ENCODE data around the gene RASIP1. TPM values are rescaled to one million over a fixed set of nuclear protein-coding genes. Genes with fewer than 3 reads are reported as not detected.

The RASIP1 gene
- total RNA-seq, 1 donor from 2014 or later, result 31.2 TPM

GRCh38 chr19:48749571-48750198 lies 9.3 kb upstream of the RASIP1 start:
- Histone ChIP-seq H3K4me3 (no peak overlapping the region), H3K9me3 (no peaks in the 10 kb centered on the region), H3K36me3 (no peaks in the 10 kb centered on the region), H3K27ac (no peak overlapping the region), H3K27me3 (no peaks in the 10 kb centered on the region), H3K4me1 (peaks cover 26% of the 10 kb centered on the region)
- intact Hi-C loops (cut with DNase I), result no loop called here
- no peak for DNase-seq (ENCODE audit: extremely low spot score in 2 of 2)
- TF ChIP-seq POLR2A (IDR thresholded peaks at IDR 0.05) (no peak), POLR2AphosphoS5 (IDR thresholded peaks at IDR 0.05; ENCODE audit: insufficient read depth in 1 of 2, low read depth in 1 of 2) (no peak), CTCF (IDR thresholded peaks at IDR 0.05) (no peak)

- peak within 1 kb of the TSS; percentile 72 for H3K27ac ChIP-seq
- H3K4me1 ChIP-seq, result peaks cover 9% of the 10 kb centered on the region
- no peaks in the 10 kb centered on the region for H3K9me3 ChIP-seq
- no peaks in the 10 kb centered on the region for H3K27me3 ChIP-seq
- TF ChIP-seq POLR2AphosphoS5 (IDR thresholded peaks at IDR 0.05; ENCODE audit: insufficient read depth in 1 of 2, low read depth in 1 of 2) (peak in 1 of 2 donors; percentile 68), CTCF (IDR thresholded peaks at IDR 0.05) (no peak), POLR2A (IDR thresholded peaks at IDR 0.05) (no peak)
- H3K4me3 ChIP-seq, result peak within 1 kb of the TSS; percentile 10 to 33
- no peak for DNase-seq (ENCODE audit: extremely low spot score in 2 of 2)
- intact Hi-C loops (cut with DNase I), result no loop called here
- H3K36me3 ChIP-seq, result no peaks in the 10 kb centered on the region
Measured at GRCh38 chr19:48746738-48747575, 6.5 kb upstream of the RASIP1 start, which contains the start of gene IZUMO1. TSS of gene IZUMO1 (minus strand) at chr19:48746909. CDS start at chr19:48745859, 1,050 bp downstream.

- intact Hi-C loops (cut with DNase I), result no loop called here
- no peaks in the 10 kb centered on the region for H3K36me3 ChIP-seq
- TF ChIP-seq POLR2AphosphoS5 (IDR thresholded peaks at IDR 0.05; ENCODE audit: insufficient read depth in 1 of 2, low read depth in 1 of 2), result no peak
- TF ChIP-seq CTCF (IDR thresholded peaks at IDR 0.05), result no peak
- peaks cover 11% of the 10 kb centered on the region for H3K4me1 ChIP-seq
- no peak for DNase-seq (ENCODE audit: extremely low spot score in 2 of 2)
- H3K27me3 ChIP-seq, result no peaks in the 10 kb centered on the region
- no peaks in the 10 kb centered on the region for H3K9me3 ChIP-seq
- peak overlapping the region; percentile 72 for H3K27ac ChIP-seq
- H3K4me3 ChIP-seq, result no peak overlapping the region
Measured at GRCh38 chr19:48746110-48746509, 5.7 kb upstream of the RASIP1 start.

- intact Hi-C loops (cut with DNase I), result no loop called here
- DNase-seq (ENCODE audit: extremely low spot score in 2 of 2), result no peak
- TF ChIP-seq POLR2A (IDR thresholded peaks at IDR 0.05) (no peak), CTCF (IDR thresholded peaks at IDR 0.05) (no peak), POLR2AphosphoS5 (IDR thresholded peaks at IDR 0.05; ENCODE audit: insufficient read depth in 1 of 2, low read depth in 1 of 2) (peak in 1 of 2 donors; percentile 51)
- no peaks in the 10 kb centered on the region for H3K9me3 ChIP-seq
- no peak overlapping the region for H3K4me3 ChIP-seq
- no peaks in the 10 kb centered on the region for H3K27me3 ChIP-seq
- no peaks in the 10 kb centered on the region for H3K36me3 ChIP-seq
- no peak overlapping the region for H3K27ac ChIP-seq
- H3K4me1 ChIP-seq, result peaks cover 16% of the 10 kb centered on the region
Measured at GRCh38 chr19:48745208-48745995, 5.0 kb upstream of the RASIP1 start.
